8988T (cell line): ENCODE measurements around the gene TMEM121.
"Not testable (repeated sequence)": the region's sequence is repeated elsewhere in the genome, so short reads cannot be mapped to it uniquely, and the experiment has no call there.

Experiments used
- DNase-seq: peaks from one replicate; pipeline ENCODE4 v3.0.0; 2011

Gene TMEM121

DNA sequence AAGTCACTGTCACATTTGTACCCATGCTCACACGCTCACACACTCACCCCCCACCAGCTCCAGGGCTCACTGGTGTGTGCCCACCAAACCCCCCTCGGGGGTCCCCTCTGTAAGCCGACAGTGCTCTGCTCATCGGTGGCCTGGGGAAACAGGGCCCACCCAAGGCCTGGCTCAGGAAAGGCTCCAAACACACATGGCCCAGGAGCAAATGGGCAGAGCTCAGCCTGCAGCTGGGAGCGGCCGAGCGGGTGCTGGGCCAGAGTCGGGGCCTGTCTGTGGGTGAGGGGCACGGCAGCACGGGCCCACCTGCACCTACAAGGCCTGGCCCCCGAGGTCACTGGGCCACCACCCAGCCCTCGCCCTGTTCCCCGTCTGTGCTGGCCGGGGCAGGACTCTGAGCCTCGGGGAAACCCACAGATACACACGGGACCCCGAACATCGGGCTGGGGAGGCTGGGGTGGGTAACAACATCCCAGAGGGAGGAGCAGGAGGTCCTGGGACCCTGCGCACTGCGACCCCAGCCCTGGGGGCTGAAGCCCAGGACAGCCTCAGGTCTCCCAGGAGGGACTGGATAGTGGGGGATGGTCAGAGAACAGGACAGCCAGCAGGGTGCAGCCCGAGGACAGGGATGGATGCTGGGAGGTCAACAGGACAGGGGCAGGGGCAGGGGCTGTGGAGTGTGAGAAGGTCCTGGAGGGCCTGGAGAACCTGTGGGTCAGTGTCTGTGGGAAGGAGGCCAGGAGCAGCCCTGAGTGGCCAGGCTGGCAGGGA lies 45.0 kb downstream of the TMEM121 start:
- DNase-seq, result not testable (repeated sequence)

DNA sequence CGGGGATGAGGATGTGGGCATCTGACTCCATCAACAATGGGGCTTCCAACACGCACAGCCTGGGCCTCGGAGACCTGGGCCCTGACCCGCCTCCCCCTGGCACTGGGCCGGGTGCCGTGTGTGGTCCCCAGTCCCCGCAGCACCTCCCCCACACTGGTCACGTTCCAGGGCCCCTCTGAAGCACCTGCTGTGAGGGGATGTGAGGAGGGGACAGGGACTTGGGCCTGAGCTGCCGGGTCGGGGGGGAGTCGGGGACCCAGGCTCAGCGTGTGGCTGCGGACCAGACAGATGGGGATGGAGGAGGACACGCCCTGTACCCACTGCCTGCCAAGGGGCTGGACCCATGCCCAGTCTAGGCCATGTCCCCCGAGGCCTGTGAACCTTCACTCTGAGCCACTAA lies 45.7 kb downstream of the TMEM121 start:
- DNase-seq, result not testable (repeated sequence)

DNA sequence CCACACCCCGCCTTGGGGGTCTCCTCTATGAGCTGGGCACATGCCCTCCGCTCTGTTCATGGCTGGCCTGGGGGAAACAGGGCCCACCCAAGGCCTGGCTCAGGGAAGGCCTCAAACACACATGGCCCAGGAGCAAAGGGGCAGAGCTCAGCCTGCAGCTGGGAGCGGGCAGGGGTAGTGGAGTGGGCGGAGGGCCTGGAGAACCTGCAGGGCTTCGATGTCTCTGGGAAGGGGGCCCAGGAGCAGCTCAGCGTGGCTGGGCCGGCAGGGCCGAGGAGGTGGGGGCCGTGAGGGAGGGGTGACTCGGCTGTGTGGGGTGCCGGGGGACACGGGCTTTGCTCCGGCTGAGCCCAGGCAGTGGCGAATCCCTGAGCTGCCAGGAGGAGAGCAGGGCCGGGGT lies 47.5 kb downstream of the TMEM121 start:
- DNase-seq, result not testable (repeated sequence)

DNA sequence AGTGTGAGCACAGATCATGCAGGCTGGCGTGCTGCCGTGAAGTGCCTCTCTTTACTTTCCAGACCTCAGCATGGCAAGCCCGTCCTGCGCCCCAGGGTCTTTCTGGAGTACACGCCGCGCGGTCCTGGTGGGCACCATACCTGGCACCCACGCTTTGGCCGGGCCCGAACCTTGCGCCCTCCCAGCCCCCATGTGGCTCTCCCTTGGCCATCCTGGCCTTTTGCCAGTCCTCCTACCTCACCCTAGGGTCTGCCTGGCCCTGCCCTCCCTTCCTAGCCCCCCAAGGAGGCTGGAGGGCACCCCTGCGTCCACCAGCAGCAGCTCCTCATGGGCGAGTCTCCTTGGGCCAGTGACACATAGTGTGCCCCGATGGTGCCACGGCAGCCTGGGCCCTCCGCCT lies 48.0 kb downstream of the TMEM121 start:
- not testable (repeated sequence) for DNase-seq

DNA sequence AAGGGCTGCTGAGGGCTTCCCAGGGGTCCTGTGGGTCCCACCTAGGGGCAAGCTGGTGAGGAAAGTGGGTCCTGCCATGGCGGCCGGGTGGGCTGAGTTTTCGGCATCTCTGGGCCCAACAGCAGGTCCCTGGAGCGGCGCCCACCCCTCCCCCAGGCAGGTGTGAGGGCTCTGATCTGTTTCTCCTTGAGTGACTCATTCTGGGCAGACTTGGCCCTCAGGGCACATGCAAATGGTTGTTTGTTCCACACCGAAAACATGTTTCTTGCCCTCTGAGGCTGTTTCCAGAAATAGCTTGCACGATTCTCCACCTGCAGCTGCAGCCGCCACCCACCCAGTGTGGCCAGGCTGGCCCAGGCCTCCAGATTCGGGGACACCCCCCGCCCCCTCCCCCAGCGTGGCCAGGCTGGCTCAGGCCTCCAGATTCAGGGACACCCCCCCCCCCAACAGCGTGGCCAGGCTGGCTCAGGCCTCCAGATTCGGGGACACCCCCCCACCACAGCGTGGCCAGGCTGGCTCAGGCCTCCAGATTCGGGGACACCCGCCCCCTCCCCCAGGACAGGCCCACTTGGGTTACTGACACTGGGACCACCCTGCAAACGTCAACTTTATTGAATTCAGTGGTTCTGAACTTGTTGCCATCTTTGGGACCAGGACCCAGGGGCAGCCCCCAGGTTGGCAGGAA lies 48.8 kb downstream of the TMEM121 start:
- DNase-seq, result not testable (repeated sequence)

DNA sequence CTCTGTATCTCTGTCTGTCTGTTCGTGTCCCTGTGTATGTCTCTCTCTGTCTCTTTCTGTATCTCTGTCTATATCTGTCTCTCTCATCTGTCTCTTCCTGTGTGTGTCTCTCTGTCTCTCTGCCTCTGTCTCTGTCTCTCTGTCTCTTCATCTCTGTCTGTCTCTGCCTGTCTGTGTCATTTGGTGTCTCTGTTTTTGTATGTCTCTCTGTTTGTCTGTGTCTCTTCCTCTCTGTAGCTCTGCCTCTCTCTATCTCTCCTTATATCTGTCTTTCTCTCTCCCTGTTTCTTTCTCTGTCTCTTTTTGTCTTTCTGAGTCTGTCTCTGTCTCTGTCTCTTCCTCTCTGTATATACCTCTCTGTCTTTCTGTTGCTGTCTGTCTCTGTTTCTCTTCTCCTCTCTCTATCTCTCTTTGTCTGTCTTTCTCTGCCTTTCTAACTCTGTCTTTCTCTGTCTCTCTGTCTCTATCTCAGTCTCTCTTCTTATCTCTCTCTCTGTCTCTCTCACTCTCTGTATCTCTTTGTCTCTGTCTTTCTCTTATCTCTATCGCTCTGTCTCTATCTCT lies 50.2 kb downstream of the TMEM121 start:
- no peak for DNase-seq

DNA sequence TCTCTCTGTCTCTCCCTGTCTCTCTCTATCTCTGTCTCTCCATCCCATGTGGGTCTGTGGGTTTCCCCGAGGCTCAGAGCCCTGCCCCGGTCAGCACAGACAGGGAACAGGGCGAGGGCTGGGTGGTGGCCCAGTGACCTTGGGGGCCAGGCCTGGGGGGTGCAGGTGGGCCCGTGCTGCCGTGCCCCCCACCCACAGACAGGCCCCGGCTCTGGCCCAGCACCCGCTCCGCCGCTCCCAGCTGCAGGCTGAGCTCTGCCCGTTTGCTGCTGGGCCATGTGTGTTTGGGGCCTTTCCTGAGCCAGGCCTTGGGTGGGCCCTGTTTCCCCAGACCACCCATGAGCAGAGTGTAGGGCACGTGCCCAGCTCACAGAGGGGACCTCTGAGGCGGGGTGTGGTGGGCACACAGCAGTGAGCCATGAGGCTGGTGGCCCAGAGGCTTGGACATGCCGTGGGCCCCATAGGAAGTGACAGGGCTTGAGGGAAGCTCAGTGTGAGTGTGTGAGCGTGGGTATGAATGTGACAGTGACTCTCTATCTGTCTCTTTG lies 51.0 kb downstream of the TMEM121 start:
- no peak for DNase-seq

DNA sequence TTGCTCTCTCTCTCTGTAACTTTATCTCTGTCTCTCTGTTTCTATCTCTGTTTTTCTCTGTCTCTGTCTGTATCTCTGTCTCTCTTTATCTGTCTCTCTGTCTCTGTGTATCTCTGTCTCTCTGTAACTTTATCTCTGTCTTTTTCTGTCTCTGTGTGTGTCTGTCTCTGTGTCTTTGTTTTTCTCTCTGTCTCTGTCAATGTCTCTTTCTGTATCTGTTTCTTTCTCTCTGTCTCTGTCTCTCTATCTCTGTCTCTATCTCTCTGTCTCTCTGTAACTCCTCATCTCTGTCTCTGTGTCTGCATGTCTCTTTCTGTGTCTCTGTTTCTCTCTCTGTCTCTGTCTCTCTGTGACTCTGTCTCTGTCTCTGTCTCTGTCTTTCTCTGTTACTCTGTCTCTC lies 51.7 kb downstream of the TMEM121 start:
- DNase-seq, result no peak

DNA sequence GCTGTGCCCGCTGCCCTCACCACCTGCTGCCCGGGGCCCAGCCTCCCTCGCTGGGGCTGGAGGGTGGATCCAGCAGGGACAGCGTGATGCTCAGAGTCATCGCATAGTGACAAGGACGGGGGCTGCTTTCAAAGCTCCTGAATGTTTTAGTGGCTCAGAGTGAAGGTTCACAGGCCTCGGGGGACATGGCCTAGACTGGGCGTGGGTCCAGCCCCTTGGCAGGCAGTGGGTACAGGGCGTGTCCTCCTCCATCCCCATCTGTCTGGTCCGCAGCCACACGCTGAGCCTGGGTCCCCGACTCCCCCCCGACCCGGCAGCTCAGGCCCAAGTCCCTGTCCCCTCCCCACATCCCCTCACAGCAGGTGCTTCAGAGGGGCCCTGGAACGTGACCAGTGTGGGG lies 52.8 kb downstream of the TMEM121 start:
- not testable (repeated sequence) for DNase-seq
